HG02970 (cell line): ENCODE results near the gene CDK9.

Source experiments
- ATAC-seq: cut with Tn5 transposase; IDR thresholded peaks from one replicate; pipeline ENCODE4 v1.9.1; 2021; ENCODE audit warnings: mild to moderate bottlenecking, moderate library complexity, moderate number of reproducible peaks; ENCODE audit not compliant: unreplicated experiment, low FRiP score

CDK9 gene

GRCh38 chr9:127761061-127761460 is 24.8 kb upstream of the CDK9 start:
- no peak for ATAC-seq

- no peak for ATAC-seq
These were observed 24.3 kb upstream of the CDK9 start for GRCh38 chr9:127761491-127761956.

GRCh38 chr9:127762111-127762676 is 23.6 kb upstream of the CDK9 start:
- no peak for ATAC-seq

- ATAC-seq = no peak
These were observed 21.9 kb upstream of the CDK9 start for GRCh38 chr9:127763918-127764384.

- no peak for ATAC-seq
These were observed 20.4 kb upstream of the CDK9 start for GRCh38 chr9:127765418-127765817.

- ATAC-seq = no peak
These were observed 18.4 kb upstream of the CDK9 start for GRCh38 chr9:127767410-127767809.

- no peak for ATAC-seq
These were observed 17.9 kb upstream of the CDK9 start for GRCh38 chr9:127767909-127768331.

GRCh38 chr9:127768698-127769097 is 17.1 kb upstream of the CDK9 start:
- ATAC-seq = no peak

- no peak for ATAC-seq
These were observed 16.7 kb upstream of the CDK9 start for GRCh38 chr9:127769101-127769500.

- no peak for ATAC-seq
These were observed 15.8 kb upstream of the CDK9 start for GRCh38 chr9:127769929-127770582.

- no peak for ATAC-seq
These were observed 15.3 kb upstream of the CDK9 start for GRCh38 chr9:127770583-127770904.

- ATAC-seq = peak; percentile 87
These were observed 14.8 kb upstream of the CDK9 start for GRCh38 chr9:127770905-127771569.

GRCh38 chr9:127771570-127772189 is 14.2 kb upstream of the CDK9 start:
- ATAC-seq = no peak

- no peak for ATAC-seq
These were observed 13.2 kb upstream of the CDK9 start for GRCh38 chr9:127772603-127773002.

- ATAC-seq = no peak
These were observed 12.6 kb upstream of the CDK9 start for GRCh38 chr9:127773272-127773671.

- ATAC-seq = no peak
These were observed 11.9 kb upstream of the CDK9 start for GRCh38 chr9:127773981-127774380.

- ATAC-seq = no peak
These were observed 9.5 kb upstream of the CDK9 start for GRCh38 chr9:127776195-127776923.

- ATAC-seq = no peak
These were observed 8.9 kb upstream of the CDK9 start for GRCh38 chr9:127776924-127777289.

- ATAC-seq = no peak
These were observed 8.4 kb upstream of the CDK9 start for GRCh38 chr9:127777368-127777980.
